Endothelial cell of umbilical vein (primary cell): ENCODE results near the gene RIC1. TPM values are rescaled to one million over a fixed set of nuclear protein-coding genes. Genes with fewer than 3 reads are reported as not detected.

Experiments used
- BruUV-seq: library from RNA; stranded (reverse); fragments of 400-500 nt; replicated peaks from 2 replicates; lab custom pipeline; 2021; lab: Mats Ljungman, UMichigan
- CTCF ChIA-PET: fragments of 300-600, 350-600 bp; sonication (Branson Sonifier 250); formaldehyde crosslinking; loops from one replicate; lab custom pipeline; 2021; ENCODE audit warnings: antibody characterized with exemption, inconsistent platforms; lab: Charles Lee
- POLR2A ChIA-PET: fragments of 300-600, 350-600 bp; sonication (Branson Sonifier 250); formaldehyde crosslinking; loops from one replicate; lab custom pipeline; 2021; ENCODE audit warnings: antibody characterized with exemption, inconsistent platforms; lab: Charles Lee
- DNase-seq: peaks from one replicate; pipeline ENCODE4 v3.0.0-alpha.2; 2011; ENCODE audit warnings: low read depth, low spot score
- FAIRE-seq: peaks from 2 replicates; lab custom pipeline; 2011; peaks lifted over from hg19 to GRCh38; lab: Jason Lieb, UNC
- H2AFZ ChIP-seq: 2 replicates; pipeline ENCODE4 v1.6.0; 2012; ENCODE audit warnings: low read depth, low read length, control low read depth, inconsistent platforms
- H3K27ac ChIP-seq: 2 replicates; pipeline ENCODE4 v1.5.1; 2011; ENCODE audit warnings: low read depth, mild to moderate bottlenecking, control low read depth, low read length, moderate library complexity; ENCODE audit not compliant: insufficient read depth
- H3K27me3 ChIP-seq, 2 experiments: 2 replicates each; pipeline versions ENCODE4 v1.6.0 to v1.6.1; 2011; ENCODE audit warnings: low read length in 2 of 2, mixed read lengths in 1 of 2; ENCODE audit not compliant: control insufficient read depth in 2 of 2, insufficient read depth in 2 of 2
- H3K36me3 ChIP-seq, 2 experiments: 2 replicates in 1 of 2; 3 replicates in 1 of 2; pipeline ENCODE4 v1.5.1; 2011; ENCODE audit warnings: low read length in 2 of 2, mild to moderate bottlenecking in 1 of 2, moderate library complexity in 1 of 2; ENCODE audit not compliant: control insufficient read depth in 2 of 2, insufficient read depth in 2 of 2; ENCODE audit errors: extremely low read depth in 1 of 2
- H3K4me1 ChIP-seq: 3 replicates; pipeline ENCODE4 v1.5.1; 2011; ENCODE audit warnings: mild to moderate bottlenecking, low read length; ENCODE audit not compliant: control insufficient read depth, insufficient read depth; ENCODE audit errors: extremely low read depth
- H3K4me2 ChIP-seq: 2 replicates; pipeline ENCODE4 v1.6.1; 2011; ENCODE audit warnings: low read length, control low read depth, mixed read lengths; ENCODE audit not compliant: insufficient read depth
- H3K4me3 ChIP-seq, 3 experiments: fragments of 200-600 bp in 1 of 3; sonication (generic), shearing (Covaris generic) in 1 of 3; replicated peaks in 1 of 3; 2 replicates each; pipeline ENCODE4 v1.5.1; 2011 to 2016; ENCODE audit warnings: control low read depth in 3 of 3, low read length in 3 of 3, mild to moderate bottlenecking in 2 of 3, inconsistent platforms in 1 of 3, low read depth in 1 of 3, moderate library complexity in 1 of 3; ENCODE audit not compliant: insufficient read depth in 1 of 3
- H3K79me2 ChIP-seq: 2 replicates; pipeline ENCODE4 v1.6.0; 2012; ENCODE audit warnings: low read length, inconsistent platforms; ENCODE audit not compliant: control insufficient read depth, insufficient read depth
- H3K9ac ChIP-seq: replicated peaks from 2 replicates; pipeline ENCODE3; 2011; ENCODE audit warnings: low read length, control low read depth; ENCODE audit not compliant: insufficient read depth; ENCODE audit errors: extremely low read depth
- H3K9me1 ChIP-seq: replicated peaks from 3 replicates; pipeline ENCODE4 v1.6.0; 2011; ENCODE audit warnings: mild to moderate bottlenecking, low read length; ENCODE audit not compliant: control insufficient read depth, insufficient read depth; ENCODE audit errors: extremely low read depth
- H3K9me3 ChIP-seq: replicated peaks from 2 replicates; pipeline ENCODE4 v1.5.1; 2012; ENCODE audit warnings: low read length, inconsistent platforms; ENCODE audit not compliant: control insufficient read depth, insufficient read depth
- H4K20me1 ChIP-seq: replicated peaks from 2 replicates; pipeline ENCODE3; 2011; ENCODE audit warnings: mild to moderate bottlenecking, low read length; ENCODE audit not compliant: control insufficient read depth, insufficient read depth; ENCODE audit errors: extremely low read depth
- CTCF ChIP-seq, 2 donors: IDR thresholded peaks; 1 replicate in 1 of 2; 2 replicates in 1 of 2; pipeline ENCODE4 v1.5.1; 2011; ENCODE audit warnings: low read length in 2 of 2, mild to moderate bottlenecking in 2 of 2, moderate library complexity in 2 of 2, control low read depth in 1 of 2, inconsistent platforms in 1 of 2, low read depth in 1 of 2; ENCODE audit not compliant: insufficient read depth in 1 of 2; ENCODE audit errors: extremely low read depth in 1 of 2
- EZH2 ChIP-seq: IDR thresholded peaks from 2 replicates; pipeline ENCODE4 v1.6.1; 2012; ENCODE audit warnings: borderline replicate concordance, low read depth, mild to moderate bottlenecking, moderate library complexity, low read length, inconsistent platforms; ENCODE audit not compliant: severe bottlenecking
- FOS ChIP-seq: IDR thresholded peaks from 2 replicates; pipeline ENCODE4 v1.6.1; 2011; ENCODE audit warnings: mild to moderate bottlenecking, low read length, moderate library complexity, borderline replicate concordance; ENCODE audit not compliant: insufficient read depth
- GATA2 ChIP-seq: IDR thresholded peaks from 2 replicates; pipeline ENCODE4 v1.7.0; 2011; ENCODE audit warnings: low read depth, mild to moderate bottlenecking, moderate library complexity, mixed read lengths, low read length; ENCODE audit not compliant: insufficient read length, insufficient read depth
- JUN ChIP-seq: IDR thresholded peaks from 2 replicates; pipeline ENCODE4 v1.6.1; 2011; ENCODE audit warnings: borderline replicate concordance, low read depth; ENCODE audit not compliant: insufficient read length, insufficient read depth
- MAX ChIP-seq: IDR thresholded peaks from 2 replicates; pipeline ENCODE4 v1.6.1; 2011; ENCODE audit not compliant: insufficient read depth, insufficient read length
- MYC ChIP-seq: IDR thresholded peaks from one replicate; pipeline ENCODE4 v1.6.1; 2011; ENCODE audit warnings: mild to moderate bottlenecking, low read depth, low read length
- POLR2A ChIP-seq: IDR thresholded peaks from 2 replicates; pipeline ENCODE4 v1.6.1; 2012; ENCODE audit warnings: low read depth, mild to moderate bottlenecking, control low read depth, low read length
- POLR2AphosphoS5 ChIP-seq: IDR thresholded peaks from 2 replicates; pipeline ENCODE4 v1.6.1; 2012; ENCODE audit warnings: low read depth, mild to moderate bottlenecking, control low read depth, low read length, moderate library complexity; ENCODE audit not compliant: insufficient read depth
- dilution Hi-C: fragments of 300-500 bp; cut with MboI; formaldehyde crosslinking; loops from one replicate; pipeline ENCODE4 v1.15.0; 2019; ENCODE audit warnings: low sequenced_read_pairs; ENCODE audit not compliant: extremely low pct_ligation_motif_present
- intact Hi-C: fragments of 100-400 bp; cut with micrococcal nuclease; formaldehyde crosslinking; loops from one replicate; pipeline ENCODE4 v1.10.0; 2022
- polyA plus RNA-seq, 4 experiments: library from polyadenylated mRNA; depleted of rRNA in 3 of 4; stranded (reverse) in 3 of 4; unstranded in 1 of 4; fragments of >200 nt; gene quantifications; 2 replicates each; pipeline versions ENCODE4 v1.2.1 to v1.2.3, GENCODE V29; 2011 to 2012; ENCODE audit warnings: missing spikeins in 1 of 4
- total RNA-seq: library from RNA; stranded (reverse); gene quantifications from 2 replicates; pipeline ENCODE4 v1.2.3, GENCODE V29; 2021

RIC1 gene
- total and polyA plus RNA-seq, 2 donors (not counting 3 experiments of a cell fraction or from before 2014, with no cell fraction given): 14.0 to 23.5 TPM

DNA sequence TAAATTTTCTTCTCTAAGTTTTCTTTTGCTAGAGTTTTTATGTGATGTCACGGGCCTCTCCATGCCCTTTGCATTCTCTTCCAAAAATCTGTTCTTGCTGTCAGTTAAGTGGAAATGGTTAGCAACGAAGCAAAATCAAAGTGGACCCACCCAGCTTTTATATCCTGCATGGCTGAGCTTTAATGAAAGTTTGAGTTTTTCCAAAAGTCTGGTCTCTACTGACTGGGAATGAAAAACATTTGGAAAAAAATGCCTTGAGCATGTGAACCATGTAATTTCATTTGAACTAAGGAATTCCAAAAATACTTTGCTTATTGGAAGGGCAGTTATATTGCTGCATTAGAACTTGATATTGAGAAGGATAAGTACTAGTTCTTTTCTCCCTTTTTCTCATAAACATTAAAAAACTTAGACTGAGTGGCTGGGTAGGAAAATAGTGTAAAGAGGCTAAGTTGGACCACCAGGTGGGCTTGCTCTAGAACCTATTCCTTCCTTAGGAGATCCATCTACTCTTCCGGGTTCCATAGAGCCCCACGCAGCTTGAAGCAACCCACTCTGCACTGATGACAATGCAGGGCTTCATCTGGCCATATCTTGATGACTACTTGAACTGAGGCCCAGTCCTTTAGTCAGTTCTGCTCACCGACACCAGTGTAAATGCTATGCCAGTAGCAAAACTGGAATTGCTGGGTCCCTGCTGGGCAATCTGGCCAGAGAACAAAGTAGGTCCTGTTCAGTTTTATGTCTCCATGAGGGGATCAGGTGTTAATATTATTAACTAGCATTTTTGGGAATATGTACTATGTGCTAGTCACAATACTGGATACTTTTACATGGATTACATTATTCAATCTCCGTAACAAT, 17.4 kb upstream of the RIC1 start:
- ChIA-PET POLR2A (no interaction called here), CTCF (interaction anchor here (1.5 kb wide), 1 partner anchor 11 kb away, joined by 4 read pairs; no protein-coding TSS in a partner anchor)
- Histone ChIP-seq H3K4me2 (no peak overlapping the region), H3K36me3 (no peaks in the 10 kb centered on the region), H3K27me3 (no peaks in the 10 kb centered on the region), H3K9me1 (no peaks in the 10 kb centered on the region), H3K9me3 (no peaks in the 10 kb centered on the region), H3K9ac (no peak overlapping the region), H4K20me1 (no peaks in the 10 kb centered on the region), H3K4me1 (peaks cover 9% of the 10 kb centered on the region), H2AFZ (no peak overlapping the region), H3K79me2 (no peaks in the 10 kb centered on the region), H3K4me3 (no peak overlapping the region), H3K27ac (no peak overlapping the region)
- dilution Hi-C loops (no loop called here), intact Hi-C loops (no loop called here)
- no peak for FAIRE-seq
- no peak for DNase-seq
- BruUV-seq: no TSS peak
- no peak for TF ChIP-seq MAX
- TF ChIP-seq EZH2: no peak
- TF ChIP-seq FOS: no peak
- TF ChIP-seq MYC: no peak
- no peak for TF ChIP-seq POLR2AphosphoS5
- TF ChIP-seq POLR2A: no peak
- no peak for TF ChIP-seq CTCF (IDR thresholded peaks at IDR 0.05; ENCODE audit: extremely low read depth in 1 of 2, insufficient read depth in 1 of 2, low read depth in 1 of 2, low read length in 2 of 2)
- TF ChIP-seq GATA2: no peak
- TF ChIP-seq JUN: no peak
